Hepatocyte (in vitro differentiated cells): Measurements from ENCODE around the gene ZNF695.

Source experiments
- CTCF ChIP-seq: fragments of 200-600 bp; sonication (generic); IDR thresholded peaks from 2 replicates; pipeline ENCODE4 v1.5.1; 2016; ENCODE audit warnings: antibody characterized with exemption, mild to moderate bottlenecking; ENCODE audit not compliant: poor library complexity
- EZH2 ChIP-seq: fragments of 200-600 bp; sonication (generic); IDR thresholded peaks from 2 replicates; pipeline ENCODE4 v1.6.1; 2016; ENCODE audit warnings: antibody characterized with exemption, mild to moderate bottlenecking, borderline replicate concordance
- EZH2phosphoT487 ChIP-seq: fragments of 200-600 bp; sonication (generic); IDR thresholded peaks from one replicate; pipeline ENCODE4 v1.6.1; 2018; ENCODE audit warnings: antibody characterized with exemption, mild to moderate bottlenecking, low read depth, moderate library complexity; ENCODE audit not compliant: unreplicated experiment, severe bottlenecking

- TF ChIP-seq CTCF (no peak), EZH2 (no peak), EZH2phosphoT487 (no peak)
Observed at GRCh38 chr1:247056071-247056470, 48.2 kb upstream of the ZNF695 start.
